GM23248 (cell line): ENCODE measurements around the gene MVP. TPM values are rescaled to one million over a fixed set of nuclear protein-coding genes. Genes with fewer than 3 reads are reported as not detected.

Experiments used
- DNase-seq: peaks from one replicate; pipeline ENCODE4 v3.0.0-alpha.2; 2015
- H2AFZ ChIP-seq: fragments of 200-600 bp; sonication (generic); 2 replicates; pipeline ENCODE4 v1.6.1; 2016; ENCODE audit warnings: antibody characterized with exemption
- H3F3A ChIP-seq: fragments of 200-600 bp; sonication (generic); 2 replicates; pipeline ENCODE4 v1.6.1; 2016; ENCODE audit warnings: mild to moderate bottlenecking, antibody characterized with exemption, mixed run types; ENCODE audit not compliant: insufficient read depth
- H3K27ac ChIP-seq: fragments of 200-600 bp; sonication (generic); 2 replicates; pipeline ENCODE4 v1.5.1; 2016; ENCODE audit warnings: mild to moderate bottlenecking
- H3K27me3 ChIP-seq: fragments of 200-600 bp; sonication (generic); replicated peaks from 2 replicates; pipeline ENCODE4 v1.6.1; 2016; ENCODE audit warnings: mild to moderate bottlenecking; ENCODE audit not compliant: insufficient read depth
- H3K36me3 ChIP-seq: fragments of 200-600 bp; sonication (generic); 2 replicates; pipeline ENCODE4 v1.6.1; 2016; ENCODE audit warnings: low read depth, mild to moderate bottlenecking
- H3K4me1 ChIP-seq: fragments of 200-600 bp; sonication (generic); 2 replicates; pipeline ENCODE4 v1.6.1; 2016; ENCODE audit warnings: mild to moderate bottlenecking; ENCODE audit not compliant: insufficient read depth
- H3K4me2 ChIP-seq: fragments of 200-600 bp; sonication (generic); one replicate; pipeline ENCODE4 v1.6.1; 2016; ENCODE audit warnings: mild to moderate bottlenecking; ENCODE audit not compliant: unreplicated experiment
- H3K4me3 ChIP-seq: fragments of 200-600 bp; sonication (generic); 2 replicates; pipeline ENCODE4 v1.5.1; 2016; ENCODE audit warnings: mild to moderate bottlenecking
- H3K79me2 ChIP-seq: fragments of 200-600 bp; sonication (generic); 2 replicates; pipeline ENCODE4 v1.6.1; 2016; ENCODE audit warnings: mild to moderate bottlenecking; ENCODE audit not compliant: insufficient read depth
- H3K9ac ChIP-seq: fragments of 200-600 bp; sonication (generic); 2 replicates; pipeline ENCODE4 v1.6.1; 2016; ENCODE audit warnings: mild to moderate bottlenecking
- H3K9me2 ChIP-seq: fragments of 200-600 bp; sonication (generic); 2 replicates; pipeline ENCODE4 v1.6.1; 2016; ENCODE audit warnings: mixed run types, mild to moderate bottlenecking, moderate library complexity; ENCODE audit not compliant: insufficient read depth
- H3K9me3 ChIP-seq: fragments of 200-600 bp; sonication (generic); one replicate; pipeline ENCODE4 v1.6.1; 2017; ENCODE audit warnings: low read depth
- H4K20me1 ChIP-seq: fragments of 200-600 bp; sonication (generic); 2 replicates; pipeline ENCODE4 v1.6.0; 2016; ENCODE audit not compliant: insufficient read depth
- EZH2 ChIP-seq: fragments of 200-600 bp; sonication (generic); IDR thresholded peaks from 2 replicates; pipeline ENCODE4 v1.6.1; 2018; ENCODE audit warnings: antibody characterized with exemption, mild to moderate bottlenecking; ENCODE audit not compliant: insufficient read depth, poor library complexity, severe bottlenecking
- EZH2phosphoT487 ChIP-seq: fragments of 200-600 bp; sonication (generic); IDR thresholded peaks from 2 replicates; pipeline ENCODE4 v1.6.1; 2018; ENCODE audit warnings: antibody characterized with exemption, moderate library complexity, mild to moderate bottlenecking, low read depth; ENCODE audit not compliant: insufficient read depth
- WGBS, 2 experiments: methylation state at CpG; one replicate each; pipeline ENCODE4 v1.1.6; 2015 to 2017; ENCODE audit warnings: low lambda C conversion rate in 2 of 2, low coverage in 1 of 2; ENCODE audit errors: missing lambda C conversion rate in 2 of 2; 5-methylcytosine and 5-hydroxymethylcytosine counted together
- in situ Hi-C: fragments of 300-500 bp; cut with MboI; formaldehyde crosslinking; loops from 2 replicates; pipeline ENCODE4 v1.15.0; 2020
- polyA plus RNA-seq: library from polyadenylated mRNA; unstranded; fragments of >200 nt; fragmentation: Nextera tagmentation; extraction: Ambion mirVana; gene quantifications from 2 replicates; pipeline ENCODE4 v1.2.1, GENCODE V29; 2016
- total RNA-seq: library from RNA; depleted of rRNA; stranded (reverse); fragments of >200 nt; shearing (Covaris generic); gene quantifications from 2 replicates; pipeline ENCODE4 v1.2.3, GENCODE V29; 2014

The MVP gene
- total and polyA plus RNA-seq, 2 experiments from 2014 or later: 230 to 272 TPM

DNA sequence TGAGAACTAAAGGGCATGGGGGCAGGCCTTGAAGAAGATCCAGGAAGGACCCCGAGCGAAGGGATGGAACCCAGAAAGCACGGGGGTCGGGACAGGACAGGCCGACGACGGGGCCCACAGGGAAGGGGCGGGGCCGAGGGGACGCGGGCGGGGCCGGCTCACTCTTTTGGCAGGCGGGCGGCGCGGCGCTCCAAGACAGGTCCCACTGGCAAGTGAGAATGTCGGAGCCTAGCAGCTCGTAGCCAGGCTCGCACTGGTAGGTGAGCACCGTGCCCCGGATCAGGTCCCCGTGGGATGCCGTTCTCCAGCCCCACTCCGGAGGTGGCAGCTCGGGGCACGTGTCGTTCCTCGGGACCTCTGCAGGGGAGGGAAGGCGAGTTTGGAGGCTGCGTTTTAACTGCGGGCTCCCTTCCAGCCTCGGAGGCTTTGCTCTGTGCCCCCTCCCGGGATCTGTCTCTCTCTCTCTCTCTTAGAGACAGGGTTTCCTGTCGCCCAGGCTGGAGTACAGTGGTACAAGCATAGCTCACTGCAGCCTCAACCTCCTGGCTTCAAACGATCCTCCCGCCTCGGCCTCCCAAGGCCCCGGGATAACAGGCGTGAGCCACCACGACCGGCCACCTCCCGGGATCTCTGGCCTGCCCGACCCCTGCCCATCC lies 56.5 kb downstream of the MVP start:
- no peaks in the 10 kb centered on the region for H3K36me3 ChIP-seq
- no peaks in the 10 kb centered on the region for H3F3A ChIP-seq
- no peaks in the 10 kb centered on the region for H4K20me1 ChIP-seq
- H3K79me2 ChIP-seq: no peaks in the 10 kb centered on the region
- WGBS, 2 experiments: 6 to 8% methylated on average over 25 to 45 of the region's 45 CpGs
- H3K4me3 ChIP-seq: peak overlapping the region; percentile 50
- no peaks in the 10 kb centered on the region for H3K9me2 ChIP-seq
- H3K4me1 ChIP-seq: no peaks in the 10 kb centered on the region
- no peak overlapping the region for H3K27ac ChIP-seq
- H3K9me3 ChIP-seq: no peaks in the 10 kb centered on the region
- H2AFZ ChIP-seq: peak overlapping the region; percentile 32
- DNase-seq: peak; percentile 42
- H3K9ac ChIP-seq: no peak overlapping the region
- H3K27me3 ChIP-seq: 0 out of 2 replicates have a peak, but pooled peaks cover 6% of the 10 kb centered on the region
- in situ Hi-C loops: no loop called here
- H3K4me2 ChIP-seq: peak overlapping the region; percentile 65
- TF ChIP-seq EZH2 (no peak), EZH2phosphoT487 (no peak)

DNA sequence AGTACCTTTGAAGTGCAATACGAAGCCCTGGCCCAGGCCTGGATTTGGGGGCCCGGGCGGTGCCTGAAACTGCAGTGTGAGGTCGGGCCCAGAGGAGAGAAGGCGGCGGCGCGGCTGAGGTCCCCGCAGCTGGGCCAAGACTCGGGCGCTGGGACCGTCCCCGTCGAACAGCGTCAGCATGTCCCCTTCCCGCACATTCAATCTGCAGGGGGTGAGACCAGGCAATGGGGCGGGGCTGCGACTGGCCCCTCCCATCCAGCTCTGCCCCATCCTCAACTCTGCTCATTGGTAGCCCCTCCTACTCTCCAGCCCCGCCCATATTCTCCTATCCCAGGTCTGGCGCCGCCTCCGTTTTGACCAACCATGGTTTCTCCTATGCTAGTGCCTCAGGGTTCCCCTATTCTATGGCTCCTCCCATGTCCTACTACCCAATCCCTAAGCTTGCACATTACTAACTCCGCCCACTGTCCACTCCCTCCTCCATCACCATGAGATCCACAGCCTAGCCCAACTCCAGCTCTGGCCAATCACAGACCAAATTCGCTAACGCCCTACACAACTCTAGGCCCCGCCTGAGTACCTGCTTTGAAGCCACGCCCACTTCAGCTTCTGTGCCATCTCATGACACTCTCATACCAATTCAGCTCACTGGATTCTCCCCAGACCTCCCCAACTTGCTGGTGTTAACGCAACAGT lies 57.2 kb downstream of the MVP start:
- H4K20me1 ChIP-seq: no peaks in the 10 kb centered on the region
- H3K9ac ChIP-seq: no peak overlapping the region
- H3K27me3 ChIP-seq: 0 out of 2 replicates have a peak, but pooled peaks cover 6% of the 10 kb centered on the region
- peak overlapping the region; percentile 50; the same call in 1 of the 2 replicates for H3K4me3 ChIP-seq
- no peaks in the 10 kb centered on the region for H3K36me3 ChIP-seq
- no peak overlapping the region for H3K27ac ChIP-seq
- H3K4me2 ChIP-seq: no peak overlapping the region
- no peaks in the 10 kb centered on the region for H3K9me2 ChIP-seq
- 15 to 23% methylated on average over 26 to 27 of the region's 28 CpGs for WGBS, 2 experiments
- H3K9me3 ChIP-seq: no peaks in the 10 kb centered on the region
- TF ChIP-seq EZH2phosphoT487 (no peak), EZH2 (no peak)
- no peaks in the 10 kb centered on the region for H3K79me2 ChIP-seq
- no peaks in the 10 kb centered on the region for H3F3A ChIP-seq
- H2AFZ ChIP-seq: peak overlapping the region; percentile 32; the same call in 1 of the 2 replicates
- in situ Hi-C loops: no loop called here
- H3K4me1 ChIP-seq: no peaks in the 10 kb centered on the region
- DNase-seq: peak; percentile 52

DNA sequence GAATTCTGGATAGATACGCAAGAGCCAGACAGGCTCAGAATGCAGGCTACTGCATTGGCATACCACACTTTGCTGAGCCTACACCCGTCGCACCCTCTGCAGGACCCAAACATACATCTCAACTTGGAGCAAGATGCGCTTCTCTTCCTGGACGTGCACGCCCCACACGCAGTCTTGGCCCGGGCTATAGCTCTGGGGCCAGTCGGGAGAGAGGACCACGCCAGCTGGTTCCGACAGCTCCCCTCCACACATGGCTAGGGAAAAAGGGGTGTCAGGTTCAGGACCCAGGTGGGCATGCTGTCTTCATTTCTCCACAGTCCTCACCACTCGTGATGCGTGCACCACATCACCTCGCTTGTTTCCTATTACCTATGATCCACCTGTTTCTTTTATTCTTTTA lies 57.9 kb downstream of the MVP start:
- H3K9me3 ChIP-seq: no peaks in the 10 kb centered on the region
- no peaks in the 10 kb centered on the region for H3K9me2 ChIP-seq
- H4K20me1 ChIP-seq: no peaks in the 10 kb centered on the region
- no peak overlapping the region for H3K4me3 ChIP-seq
- no peaks in the 10 kb centered on the region for H3K4me1 ChIP-seq
- TF ChIP-seq EZH2 (no peak), EZH2phosphoT487 (no peak)
- in situ Hi-C loops: no loop called here
- WGBS, 2 experiments: 74 to 80% methylated on average over 14 of the region's 14 CpGs
- H3K36me3 ChIP-seq: no peaks in the 10 kb centered on the region
- H2AFZ ChIP-seq: no peak overlapping the region
- no peaks in the 10 kb centered on the region for H3K79me2 ChIP-seq
- H3K4me2 ChIP-seq: no peak overlapping the region
- H3K27me3 ChIP-seq: 0 out of 2 replicates have a peak, but pooled peaks cover 6% of the 10 kb centered on the region
- no peak overlapping the region for H3K9ac ChIP-seq
- no peak for DNase-seq
- no peak overlapping the region for H3K27ac ChIP-seq
- H3F3A ChIP-seq: no peaks in the 10 kb centered on the region

DNA sequence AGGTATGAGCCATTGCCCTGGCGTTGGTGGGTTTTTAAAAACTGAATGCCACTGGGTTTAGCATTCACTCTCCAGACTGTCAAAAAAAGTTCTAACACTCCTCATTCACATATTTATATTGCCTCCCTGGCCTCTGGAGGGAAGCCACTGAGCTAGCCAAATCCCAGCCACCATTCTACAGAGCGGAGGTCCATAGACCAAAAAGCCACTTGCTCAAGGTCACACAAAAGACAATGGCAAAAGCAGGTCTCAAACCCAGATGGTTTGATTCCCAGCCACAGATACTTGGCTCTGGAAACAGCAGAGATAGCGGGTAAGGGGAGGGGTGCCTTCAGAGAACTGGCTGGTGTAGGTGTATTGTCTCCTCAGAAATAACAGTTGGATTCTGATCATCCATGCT lies 60.8 kb downstream of the MVP start:
- Histone ChIP-seq H3K36me3 (no peaks in the 10 kb centered on the region), H3K4me2 (no peak overlapping the region)
- in situ Hi-C loops: no loop called here

More for the DNA sequence above, 60.8 kb downstream of the MVP start:
- Histone ChIP-seq H4K20me1 (no peaks in the 10 kb centered on the region), H3K27ac (no peak overlapping the region), H3F3A (no peaks in the 10 kb centered on the region), H3K4me1 (no peaks in the 10 kb centered on the region), H3K27me3 (0 out of 2 replicates have a peak, but pooled peaks cover 6% of the 10 kb centered on the region), H3K9me3 (no peaks in the 10 kb centered on the region), H3K9ac (no peak overlapping the region), H3K4me3 (no peak overlapping the region), H3K79me2 (no peaks in the 10 kb centered on the region), H3K9me2 (no peaks in the 10 kb centered on the region), H2AFZ (no peak overlapping the region)
- TF ChIP-seq EZH2 (no peak), EZH2phosphoT487 (no peak)
- no peak for DNase-seq
- 82 to 92% methylated on average over 3 of the region's 3 CpGs for WGBS, 2 experiments
